Measurements from ENCODE around the gene PIGC. TPM values are rescaled to one million over a fixed set of nuclear protein-coding genes. Genes with fewer than 3 reads are reported as not detected.

PIGC gene
- total RNA-seq, 3 donors from 2014 or later, result 20.3 to 39.2 (median 29.3) TPM

- H3K9me3 ChIP-seq, result no peaks in the 10 kb centered on the region
- no peaks in the 10 kb centered on the region for H3K36me3 ChIP-seq
- no peak for DNase-seq (ENCODE audit: low spot score in 2 of 2)
- H3K27me3 ChIP-seq, result no peaks in the 10 kb centered on the region
- no peak for TF ChIP-seq CTCF (IDR thresholded peaks at IDR 0.05)
- no peak for TF ChIP-seq POLR2A (IDR thresholded peaks at IDR 0.05)
- no peak for TF ChIP-seq POLR2AphosphoS5 (IDR thresholded peaks at IDR 0.05)
- no peak overlapping the region for H3K4me3 ChIP-seq
- no peak overlapping the region for H3K27ac ChIP-seq
- H3K4me1 ChIP-seq, result no peaks in the 10 kb centered on the region
- intact Hi-C loops (cut with DNase I; ENCODE audit: low total_unique reads), result no loop called here
Observed at GRCh38 chr1:172473842-172474241, 30.0 kb upstream of the PIGC start.

GRCh38 chr1:172473302-172473701 is 29.4 kb upstream of the PIGC start:
- H3K4me3 ChIP-seq, result no peak overlapping the region
- TF ChIP-seq POLR2AphosphoS5 (IDR thresholded peaks at IDR 0.05) (no peak), POLR2A (IDR thresholded peaks at IDR 0.05) (no peak), CTCF (IDR thresholded peaks at IDR 0.05) (no peak)
- no peaks in the 10 kb centered on the region for H3K27me3 ChIP-seq
- no peak for DNase-seq (ENCODE audit: low spot score in 2 of 2)
- H3K4me1 ChIP-seq, result no peaks in the 10 kb centered on the region
- H3K36me3 ChIP-seq, result no peaks in the 10 kb centered on the region
- intact Hi-C loops (cut with DNase I; ENCODE audit: low total_unique reads), result no loop called here
- H3K27ac ChIP-seq, result no peak overlapping the region
- no peaks in the 10 kb centered on the region for H3K9me3 ChIP-seq

- Histone ChIP-seq H3K9me3 (no peaks in the 10 kb centered on the region), H3K4me1 (no peaks in the 10 kb centered on the region), H3K27me3 (no peaks in the 10 kb centered on the region), H3K27ac (no peak overlapping the region), H3K4me3 (no peak overlapping the region), H3K36me3 (no peaks in the 10 kb centered on the region)
- DNase-seq (ENCODE audit: low spot score in 2 of 2), result no peak
- TF ChIP-seq POLR2A (IDR thresholded peaks at IDR 0.05), result no peak
- no peak for TF ChIP-seq CTCF (IDR thresholded peaks at IDR 0.05)
- TF ChIP-seq POLR2AphosphoS5 (IDR thresholded peaks at IDR 0.05), result no peak
- intact Hi-C loops (cut with DNase I; ENCODE audit: low total_unique reads), result no loop called here
Observed at GRCh38 chr1:172472495-172472894, 28.6 kb upstream of the PIGC start.

GRCh38 chr1:172471666-172472065 is 27.8 kb upstream of the PIGC start:
- Histone ChIP-seq H3K9me3 (no peaks in the 10 kb centered on the region), H3K36me3 (no peaks in the 10 kb centered on the region), H3K27me3 (no peaks in the 10 kb centered on the region), H3K4me3 (no peak overlapping the region), H3K4me1 (no peaks in the 10 kb centered on the region), H3K27ac (no peak overlapping the region)
- intact Hi-C loops (cut with DNase I; ENCODE audit: low total_unique reads), result no loop called here
- DNase-seq (ENCODE audit: low spot score in 2 of 2), result no peak
- TF ChIP-seq CTCF (IDR thresholded peaks at IDR 0.05) (no peak), POLR2A (IDR thresholded peaks at IDR 0.05) (no peak), POLR2AphosphoS5 (IDR thresholded peaks at IDR 0.05) (no peak)

GRCh38 chr1:172470149-172470548 is 26.3 kb upstream of the PIGC start:
- Histone ChIP-seq H3K27ac (no peak overlapping the region), H3K4me3 (no peak overlapping the region), H3K4me1 (no peaks in the 10 kb centered on the region), H3K36me3 (no peaks in the 10 kb centered on the region), H3K27me3 (no peaks in the 10 kb centered on the region), H3K9me3 (no peaks in the 10 kb centered on the region)
- no peak for DNase-seq (ENCODE audit: low spot score in 2 of 2)
- intact Hi-C loops (cut with DNase I; ENCODE audit: low total_unique reads), result no loop called here
- TF ChIP-seq POLR2AphosphoS5 (IDR thresholded peaks at IDR 0.05) (no peak), POLR2A (IDR thresholded peaks at IDR 0.05) (no peak), CTCF (IDR thresholded peaks at IDR 0.05) (no peak)

Data from breast epithelium (tissue), 4 donors.